Stimulated activated CD8-positive, alpha-beta memory T cell treated with anti-CD3 and anti-CD28 coated beads, Interleukin-2, amount 100 ng/mL, for 1 hour (primary cell): ENCODE measurements around the gene UNKL.

Source experiments
- DNase-seq, 2 donors: peaks; one replicate each; pipeline ENCODE4 v3.0.0-alpha.2; 2020; ENCODE audit warnings: low read depth in 2 of 2

UNKL gene

GRCh38 chr16:1325673-1326371, 88.7 kb downstream of the UNKL start:
- no peak for DNase-seq

DNA sequence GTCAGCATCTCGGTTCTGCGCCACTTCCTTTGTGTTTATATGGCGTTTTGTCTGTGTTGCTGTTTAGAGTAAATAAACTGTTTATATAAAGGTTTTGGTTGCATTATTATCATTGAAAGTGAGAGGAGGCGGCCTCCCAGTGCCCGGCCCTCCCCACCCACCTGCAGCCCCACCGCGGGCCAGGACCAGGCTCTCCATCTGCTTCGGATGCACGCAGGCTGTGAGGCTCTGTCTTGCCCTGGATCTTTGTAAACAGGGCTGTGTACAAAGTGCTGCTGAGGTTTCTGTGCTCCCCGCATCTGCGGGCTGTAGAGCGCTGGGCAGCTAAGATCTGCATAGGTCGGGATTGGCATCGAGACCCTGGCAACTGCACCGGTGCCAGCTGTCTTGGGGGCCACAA, 89.2 kb downstream of the UNKL start:
- no peak for DNase-seq

GRCh38 chr16:1324286-1324826, 90.1 kb downstream of the UNKL start:
- no peak for DNase-seq

DNA sequence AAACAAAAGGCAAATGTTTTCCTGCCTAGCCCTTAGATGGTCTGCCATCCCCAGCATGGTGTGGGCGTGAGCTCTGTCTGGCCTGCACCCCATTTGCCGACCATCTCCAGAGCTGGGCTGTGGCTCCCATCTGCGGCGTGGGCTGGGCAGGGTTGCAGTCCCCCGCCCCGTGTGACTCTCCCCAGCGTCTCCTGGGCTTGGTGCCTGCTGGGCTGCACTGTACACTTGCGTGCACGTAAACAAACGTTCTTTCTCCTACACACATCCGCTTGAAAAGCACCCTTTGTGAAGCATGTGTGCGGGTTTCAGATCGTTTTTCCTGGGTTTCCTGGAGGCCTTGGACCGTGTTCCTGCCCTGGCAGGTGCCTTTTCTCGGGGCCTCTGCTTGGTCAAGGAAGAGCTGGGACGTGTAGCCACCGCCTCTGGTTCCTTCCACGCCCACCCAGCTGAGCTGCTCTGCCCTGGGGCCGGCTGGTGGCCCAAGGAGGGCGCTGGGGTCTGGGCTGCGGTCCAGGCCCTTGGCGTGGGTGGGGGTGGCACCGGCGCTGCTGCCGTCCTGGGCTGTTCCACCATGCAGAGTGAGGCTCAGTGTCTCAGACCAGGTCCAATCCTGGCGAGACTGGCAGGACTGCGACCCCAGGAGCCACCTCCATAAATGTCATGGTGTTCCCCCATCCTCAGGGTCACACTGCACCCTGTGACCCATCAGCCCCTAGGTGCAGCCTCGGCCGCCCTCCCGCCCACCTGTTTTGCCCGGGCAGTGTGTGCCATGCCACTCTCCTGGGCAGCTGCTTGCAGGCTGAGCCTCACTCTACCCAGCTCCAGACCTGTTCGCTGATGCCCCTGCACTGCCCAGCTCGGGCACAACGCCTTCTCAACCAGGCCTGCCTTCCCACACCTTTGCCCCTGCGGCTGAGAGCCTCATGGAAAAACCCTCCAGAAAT, 90.9 kb downstream of the UNKL start:
- no peak for DNase-seq

DNA sequence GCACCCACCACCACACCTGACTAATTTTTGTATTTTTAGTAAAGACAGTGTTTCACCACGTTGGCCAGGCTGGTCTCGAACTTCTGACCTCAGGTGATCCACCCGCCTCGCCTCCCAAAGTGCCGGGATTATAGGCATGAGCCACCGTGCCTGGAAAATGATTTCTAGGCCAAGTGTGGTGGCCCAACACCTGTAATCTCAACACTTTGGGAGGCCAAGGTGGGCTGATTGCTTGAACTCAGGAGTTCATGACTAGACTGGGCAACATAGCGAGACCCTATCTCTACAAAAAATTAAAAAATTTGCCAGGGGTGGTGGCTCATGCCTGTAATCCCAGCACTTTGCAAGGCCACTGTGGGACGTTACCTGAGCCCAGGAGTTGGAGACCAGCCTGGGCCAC, 92.1 kb downstream of the UNKL start:
- no peak for DNase-seq

- no peak for DNase-seq
Measured at GRCh38 chr16:1320658-1321240, 93.8 kb downstream of the UNKL start.

DNA sequence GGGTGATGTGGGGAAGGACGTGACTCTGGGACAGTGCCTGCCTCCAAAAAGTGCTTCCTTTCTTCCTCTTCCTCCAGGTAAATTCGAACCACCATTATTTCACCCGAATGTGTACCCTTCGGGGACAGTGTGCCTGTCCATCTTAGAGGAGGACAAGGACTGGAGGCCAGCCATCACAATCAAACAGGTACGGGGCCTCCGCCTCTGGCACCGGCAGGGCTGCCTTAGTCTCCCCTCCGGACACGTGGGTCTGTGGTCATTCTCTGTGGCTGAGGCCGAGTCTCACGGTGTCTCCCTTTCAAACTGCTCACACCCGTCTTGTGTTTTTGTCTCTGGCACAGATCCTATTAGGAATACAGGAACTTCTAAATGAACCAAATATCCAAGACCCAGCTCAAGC, 94.4 kb downstream of the UNKL start:
- no peak for DNase-seq

DNA sequence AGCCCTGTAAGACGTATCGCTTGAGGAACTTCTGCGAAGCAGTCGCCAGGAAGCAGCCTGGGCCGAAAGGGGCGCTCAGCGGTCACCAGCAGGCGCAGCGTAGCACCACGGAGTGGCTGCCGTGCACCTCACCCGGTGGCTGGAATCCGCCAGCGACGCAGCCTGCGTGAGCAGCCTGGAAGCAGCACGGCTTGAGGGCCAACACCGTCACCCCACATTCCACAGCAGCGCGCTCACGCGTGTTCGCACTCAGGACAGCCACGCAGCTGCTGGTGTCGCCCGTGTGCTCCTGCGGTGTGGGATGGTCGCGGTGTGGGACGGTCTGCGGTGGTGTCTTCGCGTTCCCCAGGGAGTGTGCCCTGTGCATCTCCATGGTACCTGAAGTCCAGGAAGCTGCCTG, 95.5 kb downstream of the UNKL start:
- no peak for DNase-seq

DNA sequence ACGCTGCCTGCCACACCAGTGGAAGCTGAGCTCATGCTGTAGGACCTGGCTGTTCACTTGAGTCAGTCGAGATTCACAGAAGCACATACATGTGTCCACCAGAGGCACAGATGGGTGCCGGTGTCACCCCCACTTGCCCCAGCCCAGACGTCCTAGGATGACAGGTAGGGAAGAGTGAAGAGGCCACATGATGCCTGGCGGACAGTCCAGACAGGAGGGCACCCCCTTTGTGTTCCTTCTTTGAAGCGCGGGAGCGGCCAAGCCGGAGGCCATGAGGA, 96.3 kb downstream of the UNKL start:
- no peak for DNase-seq

DNA sequence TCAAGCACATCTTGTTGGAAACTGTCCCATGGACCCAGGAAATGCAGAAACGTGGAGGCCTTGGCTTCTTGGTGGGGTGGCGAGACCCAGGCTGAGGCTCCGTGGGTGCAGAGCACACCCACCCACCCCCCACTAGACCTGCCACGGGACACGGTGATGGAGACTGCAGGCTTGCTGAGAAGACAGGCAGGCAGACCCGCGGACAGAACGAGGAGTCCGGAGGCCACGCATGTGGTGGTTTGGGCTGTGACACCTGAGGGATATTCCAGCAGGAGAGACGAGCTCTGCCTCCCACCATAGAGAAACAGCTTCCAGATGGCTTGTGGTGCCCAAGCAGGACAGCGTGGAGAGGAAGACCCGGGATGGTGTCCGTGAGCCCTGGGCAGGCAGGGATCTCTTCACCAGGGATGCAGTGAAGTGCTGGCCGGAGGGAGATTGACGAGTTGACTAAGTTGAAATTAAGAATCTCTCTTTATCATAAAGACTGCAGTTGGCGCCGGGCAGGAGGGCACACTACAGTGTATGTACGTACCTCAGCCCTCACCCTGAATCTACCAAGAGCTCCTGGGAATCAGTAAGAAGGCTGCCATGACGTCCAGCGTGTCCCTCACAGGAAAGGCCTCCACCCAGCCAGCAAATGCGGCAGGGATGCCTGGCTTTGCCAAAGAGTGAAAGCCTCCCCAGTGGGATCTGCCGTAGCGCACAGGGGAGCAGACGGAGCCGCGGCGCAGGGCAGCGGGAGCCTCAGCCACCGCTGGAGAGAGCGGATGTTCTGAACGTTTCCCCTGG, 96.8 kb downstream of the UNKL start:
- DNase-seq: no peak

GRCh38 chr16:1316033-1316405, 98.5 kb downstream of the UNKL start:
- no peak for DNase-seq

- no peak for DNase-seq
Measured at GRCh38 chr16:1315081-1316032, 99.1 kb downstream of the UNKL start.

GRCh38 chr16:1314399-1315068, 100.0 kb downstream of the UNKL start:
- no peak for DNase-seq

- no peak for DNase-seq
Measured at GRCh38 chr16:1313721-1314369, 100.7 kb downstream of the UNKL start.
